Muscle of leg (tissue), 11 donors: Measurements from ENCODE around the gene FBXL17. TPM values are rescaled to one million over a fixed set of nuclear protein-coding genes. Genes with fewer than 3 reads are reported as not detected.

Experiments used
- DNase-seq: peaks from one replicate; pipeline ENCODE4 v3.0.0; 2013
- H3K27ac ChIP-seq: one replicate; pipeline ENCODE4 v1.5.1; 2013; ENCODE audit warnings: mild to moderate bottlenecking, low read length, control low read depth
- H3K27me3 ChIP-seq: one replicate; pipeline ENCODE4 v1.6.1; 2013; ENCODE audit warnings: low read length; ENCODE audit not compliant: control insufficient read depth, insufficient read depth
- H3K36me3 ChIP-seq: one replicate; pipeline ENCODE4 v1.6.1; 2013; ENCODE audit warnings: low read length; ENCODE audit not compliant: control insufficient read depth, insufficient read depth
- H3K4me1 ChIP-seq: one replicate; pipeline ENCODE4 v1.6.1; 2013; ENCODE audit warnings: low read length; ENCODE audit not compliant: control insufficient read depth, insufficient read depth
- H3K4me3 ChIP-seq: one replicate; pipeline ENCODE4 v1.5.1; 2013; ENCODE audit warnings: low read length, control low read depth
- H3K9me3 ChIP-seq: replicated peaks from 2 replicates; pipeline ENCODE4 v1.6.1; 2013; ENCODE audit warnings: low read depth, low read length; ENCODE audit not compliant: control insufficient read depth
- WGBS: methylation state at CpG from one replicate; pipeline ENCODE4 v1.1.5; 2013; ENCODE audit warnings: missing lambda C conversion rate; ENCODE audit not compliant: insufficient coverage; 5-methylcytosine and 5-hydroxymethylcytosine counted together
- polyA plus RNA-seq, 8 donors: library from polyadenylated mRNA; unstranded; fragments of 120-200 nt; gene quantifications; one replicate each; pipeline versions ENCODE4 v1.2.1 to v1.2.3, GENCODE V29; 2013; ENCODE audit warnings: inconsistent platforms in 1 of 8, low replicate concordance in 1 of 8; ENCODE audit not compliant: insufficient read length in 8 of 8, insufficient read depth in 1 of 8
- total RNA-seq: library from RNA; stranded (reverse); fragments of 120-200 nt; gene quantifications from one replicate; pipeline ENCODE4 v1.2.4, GENCODE V29; 2013

The FBXL17 gene
- total and polyA plus RNA-seq, 9 donors = 14.6 to 23.7 (median 19.4) TPM

DNA sequence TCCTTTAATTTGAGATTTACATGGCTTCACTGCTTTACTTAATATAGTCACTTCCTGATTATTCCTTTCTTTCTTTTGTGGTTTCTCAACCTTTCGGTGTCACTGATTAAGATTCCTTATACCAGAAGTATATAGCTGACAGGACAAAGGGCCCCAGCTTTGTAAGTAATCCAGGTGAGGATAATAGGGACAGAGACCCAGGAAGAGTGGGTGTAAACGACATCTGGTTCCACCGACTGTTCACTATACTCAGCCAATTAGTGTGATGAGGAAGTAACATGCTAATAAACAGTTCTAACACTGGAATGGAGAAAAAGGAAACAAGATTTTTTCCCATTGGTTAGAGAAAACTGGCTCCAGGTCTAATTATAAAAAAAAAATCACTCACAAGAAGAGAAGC is 424.8 kb downstream of the FBXL17 start:
- Histone ChIP-seq H3K27me3 (no peaks in the 10 kb centered on the region), H3K36me3 (no peaks in the 10 kb centered on the region), H3K27ac (no peak overlapping the region), H3K9me3 (no peaks in the 10 kb centered on the region), H3K4me1 (no peaks in the 10 kb centered on the region), H3K4me3 (no peak overlapping the region)
- no peak for DNase-seq
- no CpG with 5 or more reads among the region's 3 CpGs for WGBS

GRCh38 chr5:107955321-107955720 is 426.6 kb downstream of the FBXL17 start:
- H3K27me3 ChIP-seq = no peaks in the 10 kb centered on the region
- no CpG with 5 or more reads among the region's 3 CpGs for WGBS
- H3K9me3 ChIP-seq = no peaks in the 10 kb centered on the region
- no peaks in the 10 kb centered on the region for H3K36me3 ChIP-seq
- no peaks in the 10 kb centered on the region for H3K4me1 ChIP-seq
- H3K4me3 ChIP-seq = no peak overlapping the region
- no peak for DNase-seq
- H3K27ac ChIP-seq = no peak overlapping the region

- Histone ChIP-seq H3K4me3 (no peak overlapping the region), H3K27ac (no peak overlapping the region), H3K36me3 (no peaks in the 10 kb centered on the region), H3K27me3 (no peaks in the 10 kb centered on the region), H3K4me1 (no peaks in the 10 kb centered on the region), H3K9me3 (no peaks in the 10 kb centered on the region)
- DNase-seq = no peak
Observed at GRCh38 chr5:107954254-107954653, 427.6 kb downstream of the FBXL17 start.

DNA sequence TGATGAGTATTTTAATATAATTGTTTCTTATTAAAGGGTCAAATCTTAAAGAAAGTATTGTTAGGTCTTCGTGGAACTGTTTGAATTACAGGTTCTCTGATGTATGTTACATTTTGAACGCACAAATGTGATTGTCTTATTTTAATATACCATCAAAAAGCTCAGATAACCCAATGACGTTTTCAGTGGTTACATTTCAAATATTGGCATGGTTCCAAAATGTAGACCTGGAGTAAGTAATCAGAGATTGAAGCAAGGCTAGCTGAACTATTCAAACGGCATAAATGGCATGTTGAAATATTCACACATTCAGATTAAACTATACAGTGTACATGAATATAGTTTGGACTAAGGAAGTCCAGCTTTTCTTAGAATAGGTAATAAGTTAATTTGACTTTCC is 429.4 kb downstream of the FBXL17 start:
- Histone ChIP-seq H3K27ac (no peak overlapping the region), H3K4me1 (no peaks in the 10 kb centered on the region), H3K27me3 (no peaks in the 10 kb centered on the region), H3K4me3 (no peak overlapping the region), H3K36me3 (no peaks in the 10 kb centered on the region), H3K9me3 (no peaks in the 10 kb centered on the region)
- WGBS = no CpG with 5 or more reads among the region's 4 CpGs
- DNase-seq = no peak

GRCh38 chr5:107951309-107951708 is 430.6 kb downstream of the FBXL17 start:
- no peak overlapping the region for H3K27ac ChIP-seq
- H3K36me3 ChIP-seq = no peaks in the 10 kb centered on the region
- DNase-seq = peak; percentile 5
- H3K4me3 ChIP-seq = no peak overlapping the region
- no peaks in the 10 kb centered on the region for H3K4me1 ChIP-seq
- H3K27me3 ChIP-seq = no peaks in the 10 kb centered on the region
- no peaks in the 10 kb centered on the region for H3K9me3 ChIP-seq
- 78% methylated on average over 1 of the region's 3 CpGs for WGBS

DNA sequence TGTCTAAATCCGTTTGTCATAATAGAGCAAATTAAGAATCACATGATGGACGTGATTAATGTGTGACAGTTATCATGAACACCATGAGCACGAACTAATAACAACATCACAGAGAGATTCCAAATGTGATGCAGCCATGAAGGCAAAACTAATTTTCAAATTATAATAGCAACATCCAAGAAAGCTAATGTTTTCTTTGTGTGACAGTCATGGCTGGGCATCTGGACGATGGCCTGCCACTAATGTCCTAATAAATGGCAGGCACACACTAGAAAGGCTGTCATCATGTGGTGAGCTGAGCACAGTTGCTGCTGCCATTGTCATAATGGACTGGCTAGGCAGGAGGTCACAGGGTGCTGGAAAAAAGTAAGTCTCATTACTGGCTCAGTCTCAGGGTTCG is 431.1 kb downstream of the FBXL17 start:
- Histone ChIP-seq H3K36me3 (no peaks in the 10 kb centered on the region), H3K27ac (no peak overlapping the region), H3K4me1 (no peaks in the 10 kb centered on the region), H3K9me3 (no peaks in the 10 kb centered on the region), H3K27me3 (no peaks in the 10 kb centered on the region), H3K4me3 (no peak overlapping the region)
- no peak for DNase-seq
- WGBS = 50% methylated on average over 1 of the region's 5 CpGs

DNA sequence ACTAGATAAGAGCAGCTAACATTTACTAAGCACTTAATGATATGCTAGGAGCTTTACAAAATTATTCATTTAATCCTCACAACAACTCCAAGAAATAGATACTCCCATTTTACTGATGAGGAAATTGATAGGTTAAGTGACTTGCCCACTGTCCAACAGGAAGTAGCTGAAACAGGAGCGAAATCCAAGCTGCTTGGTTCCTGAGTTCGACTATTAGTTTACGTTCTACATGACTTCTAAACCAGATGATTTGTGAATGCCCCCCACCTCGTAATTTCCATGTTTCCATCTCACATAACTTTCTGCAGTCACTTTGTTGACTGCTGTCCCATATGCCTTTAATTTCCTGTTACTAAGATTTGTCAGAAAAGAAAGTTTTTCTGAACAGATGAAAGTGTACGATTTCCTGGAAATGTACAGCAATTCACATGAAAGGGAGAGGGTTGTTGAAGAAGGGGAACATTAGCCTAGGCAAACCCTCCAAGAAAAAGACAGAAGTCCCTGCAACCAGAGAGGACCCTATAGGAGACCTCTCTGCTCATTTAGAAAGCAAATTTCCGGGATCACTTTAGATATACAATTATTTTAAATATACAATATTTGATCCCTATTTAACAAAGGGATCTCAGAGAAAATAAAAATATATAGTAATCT is 432.1 kb downstream of the FBXL17 start:
- H3K36me3 ChIP-seq = no peaks in the 10 kb centered on the region
- no peaks in the 10 kb centered on the region for H3K27me3 ChIP-seq
- no peak for DNase-seq
- no peaks in the 10 kb centered on the region for H3K4me1 ChIP-seq
- no peaks in the 10 kb centered on the region for H3K9me3 ChIP-seq
- WGBS = 18% methylated on average over 4 of the region's 6 CpGs
- H3K27ac ChIP-seq = no peak overlapping the region
- no peak overlapping the region for H3K4me3 ChIP-seq

- Histone ChIP-seq H3K27me3 (no peaks in the 10 kb centered on the region), H3K27ac (no peak overlapping the region), H3K9me3 (no peaks in the 10 kb centered on the region), H3K4me1 (no peaks in the 10 kb centered on the region), H3K36me3 (no peaks in the 10 kb centered on the region), H3K4me3 (no peak overlapping the region)
- DNase-seq = no peak
- no CpG with 5 or more reads among the region's 1 CpG for WGBS
Observed at GRCh38 chr5:107948377-107948776, 433.5 kb downstream of the FBXL17 start.

GRCh38 chr5:107945061-107945460 is 436.8 kb downstream of the FBXL17 start:
- WGBS = no CpG with 5 or more reads among the region's 2 CpGs
- Histone ChIP-seq H3K4me3 (no peak overlapping the region), H3K4me1 (no peaks in the 10 kb centered on the region), H3K27me3 (no peaks in the 10 kb centered on the region), H3K27ac (no peak overlapping the region), H3K9me3 (no peaks in the 10 kb centered on the region), H3K36me3 (no peaks in the 10 kb centered on the region)
- no peak for DNase-seq

DNA sequence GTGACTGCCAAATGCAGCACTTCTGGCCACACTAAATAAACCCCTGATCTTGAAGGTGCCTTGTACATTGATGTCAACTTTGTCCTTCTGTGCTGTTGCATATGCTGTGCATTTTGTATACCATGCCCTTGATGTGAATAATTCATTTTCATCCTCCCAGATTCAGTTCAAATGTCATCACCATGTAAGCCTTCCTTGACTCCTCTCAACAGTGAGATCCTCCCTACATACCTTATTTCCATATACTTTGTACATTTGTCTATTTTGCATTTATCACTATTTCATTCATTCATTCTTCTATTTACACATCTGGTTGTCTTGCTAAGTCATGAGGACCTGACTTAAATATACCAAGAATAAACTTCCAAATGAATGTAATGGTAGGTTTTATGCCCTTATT is 438.0 kb downstream of the FBXL17 start:
- H3K4me1 ChIP-seq = no peaks in the 10 kb centered on the region
- DNase-seq = no peak
- H3K9me3 ChIP-seq = no peaks in the 10 kb centered on the region
- H3K4me3 ChIP-seq = no peak overlapping the region
- no peaks in the 10 kb centered on the region for H3K27me3 ChIP-seq
- no peak overlapping the region for H3K27ac ChIP-seq
- H3K36me3 ChIP-seq = no peaks in the 10 kb centered on the region

GRCh38 chr5:107941036-107941435 is 440.9 kb downstream of the FBXL17 start:
- 43% methylated on average over 1 of the region's 2 CpGs for WGBS
- no peak for DNase-seq
- Histone ChIP-seq H3K27me3 (no peaks in the 10 kb centered on the region), H3K4me3 (no peak overlapping the region), H3K36me3 (no peaks in the 10 kb centered on the region), H3K9me3 (no peaks in the 10 kb centered on the region), H3K4me1 (no peaks in the 10 kb centered on the region), H3K27ac (no peak overlapping the region)
